Measurements from ENCODE around the gene SERPINA1. TPM values are rescaled to one million over a fixed set of nuclear protein-coding genes. Genes with fewer than 3 reads are reported as not detected.
A peak's percentile ranks its signal among the peaks of the same experiment; 100 is the strongest.

Gene SERPINA1
- total and polyA plus RNA-seq, 2 experiments from 2014 or later, result 3,480 to 5,074 TPM

- peak overlapping the region; percentile 3 for H3K4me3 ChIP-seq
- DNase-seq (ENCODE audit: low spot score), result no peak
- no peaks in the 10 kb centered on the region for H3K27me3 ChIP-seq
- H3K79me2 ChIP-seq, result peaks cover 30% of the 10 kb centered on the region
- H2AFZ ChIP-seq, result no peak overlapping the region
- TF ChIP-seq EZH2phosphoT487 (IDR thresholded peaks at IDR 0.05; ENCODE audit: low read depth, severe bottlenecking, unreplicated experiment) (no peak), EZH2 (IDR thresholded peaks at IDR 0.05; ENCODE audit: borderline replicate concordance) (no peak), CTCF (IDR thresholded peaks at IDR 0.05; ENCODE audit: poor library complexity) (no peak)
- peak overlapping the region; percentile 72 for H3K4me2 ChIP-seq
- 71% methylated on average over 14 of the region's 14 CpGs for WGBS (ENCODE audit: low lambda C conversion rate, missing lambda C conversion rate)
- H3K36me3 ChIP-seq (replicated peaks; ENCODE audit: insufficient read depth, low read depth), result no peaks in the 10 kb centered on the region
- H3K9me2 ChIP-seq (replicated peaks; ENCODE audit: insufficient read depth), result no peaks in the 10 kb centered on the region
- no peaks in the 10 kb centered on the region for H3K9me3 ChIP-seq (ENCODE audit: low read depth)
- H3K4me1 ChIP-seq (ENCODE audit: insufficient read depth), result peaks cover 14% of the 10 kb centered on the region
- H3K27ac ChIP-seq, result peak overlapping the region; percentile 77
- H4K20me1 ChIP-seq (ENCODE audit: insufficient read depth, poor library complexity, severe bottlenecking), result no peaks in the 10 kb centered on the region
Measured at GRCh38 chr14:94386085-94387031, 2.0 kb downstream of the SERPINA1 start.

- H4K20me1 ChIP-seq (ENCODE audit: insufficient read depth, poor library complexity, severe bottlenecking), result no peaks in the 10 kb centered on the region
- H3K9me2 ChIP-seq (replicated peaks; ENCODE audit: insufficient read depth), result no peaks in the 10 kb centered on the region
- H3K4me3 ChIP-seq, result no peak overlapping the region
- WGBS (ENCODE audit: low lambda C conversion rate, missing lambda C conversion rate), result 87% methylated on average over 3 of the region's 3 CpGs
- no peaks in the 10 kb centered on the region for H3K27me3 ChIP-seq
- peak overlapping the region; percentile 72 for H3K4me2 ChIP-seq
- peaks cover 9% of the 10 kb centered on the region for H3K4me1 ChIP-seq (ENCODE audit: insufficient read depth)
- no peak for DNase-seq (ENCODE audit: low spot score)
- no peak overlapping the region for H2AFZ ChIP-seq
- H3K79me2 ChIP-seq, result peaks cover 30% of the 10 kb centered on the region
- H3K27ac ChIP-seq, result peak overlapping the region; percentile 77
- no peaks in the 10 kb centered on the region for H3K36me3 ChIP-seq (replicated peaks; ENCODE audit: insufficient read depth, low read depth)
- TF ChIP-seq EZH2 (IDR thresholded peaks at IDR 0.05; ENCODE audit: borderline replicate concordance) (no peak), CTCF (IDR thresholded peaks at IDR 0.05; ENCODE audit: poor library complexity) (no peak), EZH2phosphoT487 (IDR thresholded peaks at IDR 0.05; ENCODE audit: low read depth, severe bottlenecking, unreplicated experiment) (no peak)
- no peaks in the 10 kb centered on the region for H3K9me3 ChIP-seq (ENCODE audit: low read depth)
Measured at GRCh38 chr14:94385553-94386057, 2.8 kb downstream of the SERPINA1 start.

- Histone ChIP-seq H3K4me2 (peak overlapping the region; percentile 72), H3K9me3 (ENCODE audit: low read depth) (no peaks in the 10 kb centered on the region), H3K79me2 (peaks cover 30% of the 10 kb centered on the region), H3K4me1 (ENCODE audit: insufficient read depth) (peaks cover 5% of the 10 kb centered on the region), H3K27me3 (no peaks in the 10 kb centered on the region), H3K9me2 (replicated peaks; ENCODE audit: insufficient read depth) (no peaks in the 10 kb centered on the region), H3K27ac (no peak overlapping the region), H4K20me1 (ENCODE audit: insufficient read depth, poor library complexity, severe bottlenecking) (no peaks in the 10 kb centered on the region), H3K4me3 (no peak overlapping the region), H3K36me3 (replicated peaks; ENCODE audit: insufficient read depth, low read depth) (no peaks in the 10 kb centered on the region), H2AFZ (no peak overlapping the region)
- TF ChIP-seq EZH2phosphoT487 (IDR thresholded peaks at IDR 0.05; ENCODE audit: low read depth, severe bottlenecking, unreplicated experiment) (no peak), EZH2 (IDR thresholded peaks at IDR 0.05; ENCODE audit: borderline replicate concordance) (no peak), CTCF (IDR thresholded peaks at IDR 0.05; ENCODE audit: poor library complexity) (no peak)
- WGBS (ENCODE audit: low lambda C conversion rate, missing lambda C conversion rate), result 82% methylated on average over 7 of the region's 7 CpGs
- DNase-seq (ENCODE audit: low spot score), result no peak
Measured at GRCh38 chr14:94384342-94384741, 4.1 kb downstream of the SERPINA1 start.
